Testis (tissue), 2 donors: ENCODE measurements around the gene CFAP221.

ENCODE experiments used
- POLR2A ChIP-seq: fragments of 450-650 bp; IDR thresholded peaks from one replicate; pipeline ENCODE4 v1.6.1; 2017; ENCODE audit warnings: antibody characterized with exemption, mild to moderate bottlenecking, moderate library complexity
- TF ChIP-seq, protein P1 (sequence below), 3 experiments: fragments of 450-650 bp in 2 of 3; fragments of 200-600 bp in 1 of 3; sonication (generic) in 1 of 3; IDR thresholded peaks; one replicate each; pipeline ENCODE4 v1.5.1; 2016 to 2019; ENCODE audit warnings: antibody characterized with exemption in 3 of 3, mild to moderate bottlenecking in 2 of 3, moderate library complexity in 1 of 3

DNA sequence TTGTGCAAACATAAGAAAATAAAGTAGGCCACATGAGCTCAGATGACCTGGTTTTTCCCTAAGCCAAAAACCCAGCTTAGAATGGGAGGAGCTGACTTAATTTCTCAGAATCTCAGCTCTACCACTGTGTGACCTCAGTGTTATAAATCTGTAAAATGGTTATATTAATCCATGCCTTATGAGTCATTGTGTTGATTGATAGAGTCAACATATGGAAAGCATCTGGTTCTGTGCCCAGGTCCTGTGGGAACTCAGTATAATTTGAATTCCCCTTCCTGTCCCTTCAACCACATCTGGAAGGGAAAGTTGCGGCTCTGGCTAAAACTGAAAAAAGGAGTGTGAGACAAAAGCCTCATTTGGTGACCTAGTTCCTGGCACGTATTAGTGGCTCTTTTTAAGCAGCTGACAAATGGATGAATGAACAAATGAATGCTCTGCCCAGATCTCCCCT lies 160.4 kb downstream of the CFAP221 start:
- TF ChIP-seq POLR2A: no peak
- TF ChIP-seq, protein P1, sequence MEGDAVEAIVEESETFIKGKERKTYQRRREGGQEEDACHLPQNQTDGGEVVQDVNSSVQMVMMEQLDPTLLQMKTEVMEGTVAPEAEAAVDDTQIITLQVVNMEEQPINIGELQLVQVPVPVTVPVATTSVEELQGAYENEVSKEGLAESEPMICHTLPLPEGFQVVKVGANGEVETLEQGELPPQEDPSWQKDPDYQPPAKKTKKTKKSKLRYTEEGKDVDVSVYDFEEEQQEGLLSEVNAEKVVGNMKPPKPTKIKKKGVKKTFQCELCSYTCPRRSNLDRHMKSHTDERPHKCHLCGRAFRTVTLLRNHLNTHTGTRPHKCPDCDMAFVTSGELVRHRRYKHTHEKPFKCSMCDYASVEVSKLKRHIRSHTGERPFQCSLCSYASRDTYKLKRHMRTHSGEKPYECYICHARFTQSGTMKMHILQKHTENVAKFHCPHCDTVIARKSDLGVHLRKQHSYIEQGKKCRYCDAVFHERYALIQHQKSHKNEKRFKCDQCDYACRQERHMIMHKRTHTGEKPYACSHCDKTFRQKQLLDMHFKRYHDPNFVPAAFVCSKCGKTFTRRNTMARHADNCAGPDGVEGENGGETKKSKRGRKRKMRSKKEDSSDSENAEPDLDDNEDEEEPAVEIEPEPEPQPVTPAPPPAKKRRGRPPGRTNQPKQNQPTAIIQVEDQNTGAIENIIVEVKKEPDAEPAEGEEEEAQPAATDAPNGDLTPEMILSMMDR (IDR thresholded peaks at IDR 0.05): no peak
